Smooth muscle cell of bladder (primary cell): Measurements from ENCODE around the gene FMR1NB. TPM values are rescaled to one million over a fixed set of nuclear protein-coding genes. Genes with fewer than 3 reads are reported as not detected.

Experiments used
- total RNA-seq: library from RNA; depleted of rRNA; stranded (reverse); fragments of >200 nt; gene quantifications from 2 replicates; pipeline ENCODE4 v1.2.3, GENCODE V29; 2014

The FMR1NB gene, protein sequence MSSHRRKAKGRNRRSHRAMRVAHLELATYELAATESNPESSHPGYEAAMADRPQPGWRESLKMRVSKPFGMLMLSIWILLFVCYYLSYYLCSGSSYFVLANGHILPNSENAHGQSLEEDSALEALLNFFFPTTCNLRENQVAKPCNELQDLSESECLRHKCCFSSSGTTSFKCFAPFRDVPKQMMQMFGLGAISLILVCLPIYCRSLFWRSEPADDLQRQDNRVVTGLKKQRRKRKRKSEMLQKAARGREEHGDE
- total RNA-seq: 0.14 TPM in 1 of 2 replicates, not detected in the other

DNA sequence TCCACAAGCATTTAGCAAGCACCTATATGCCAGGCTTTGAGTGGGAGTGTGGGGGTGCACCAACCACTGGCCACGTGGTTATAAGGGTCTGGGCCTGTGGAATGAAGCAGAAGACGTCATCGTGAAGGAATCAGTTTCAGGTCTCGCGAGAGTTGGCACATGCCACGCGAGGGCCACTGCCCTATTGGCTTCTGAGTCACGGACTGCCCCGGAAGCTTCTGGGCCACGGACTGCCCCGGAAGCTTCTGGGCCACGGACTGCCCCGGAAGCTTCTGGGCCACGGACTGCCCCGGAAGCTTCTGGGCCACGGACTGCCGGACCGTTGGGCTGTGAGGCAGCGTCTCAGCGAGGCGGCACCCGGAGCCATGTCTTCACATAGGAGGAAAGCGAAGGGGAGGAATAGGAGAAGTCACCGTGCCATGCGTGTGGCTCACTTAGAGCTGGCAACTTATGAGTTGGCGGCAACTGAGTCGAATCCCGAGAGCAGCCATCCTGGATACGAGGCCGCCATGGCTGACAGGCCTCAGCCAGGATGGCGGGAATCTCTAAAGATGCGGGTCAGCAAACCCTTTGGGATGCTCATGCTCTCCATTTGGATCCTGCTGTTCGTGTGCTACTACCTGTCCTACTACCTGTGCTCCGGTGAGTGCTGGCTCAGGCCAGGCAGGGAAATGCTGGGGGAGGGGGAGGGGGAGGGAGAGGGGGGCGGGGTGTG lies at the start of gene FMR1NB:
FMR1NB (plus strand) TSS at position 300 of the 715 bp plus-strand sequence; CDS start at position 366, 66 bp downstream.

Other genes starting within 250 kb of the FMR1NB start
- 28.5 and 28.7 TPM in 2 replicates for gene FMR1, start 69.4 kb upstream of the FMR1NB start, total RNA-seq